ENCODE results near the gene DEPP1.

DEPP1 gene

DNA sequence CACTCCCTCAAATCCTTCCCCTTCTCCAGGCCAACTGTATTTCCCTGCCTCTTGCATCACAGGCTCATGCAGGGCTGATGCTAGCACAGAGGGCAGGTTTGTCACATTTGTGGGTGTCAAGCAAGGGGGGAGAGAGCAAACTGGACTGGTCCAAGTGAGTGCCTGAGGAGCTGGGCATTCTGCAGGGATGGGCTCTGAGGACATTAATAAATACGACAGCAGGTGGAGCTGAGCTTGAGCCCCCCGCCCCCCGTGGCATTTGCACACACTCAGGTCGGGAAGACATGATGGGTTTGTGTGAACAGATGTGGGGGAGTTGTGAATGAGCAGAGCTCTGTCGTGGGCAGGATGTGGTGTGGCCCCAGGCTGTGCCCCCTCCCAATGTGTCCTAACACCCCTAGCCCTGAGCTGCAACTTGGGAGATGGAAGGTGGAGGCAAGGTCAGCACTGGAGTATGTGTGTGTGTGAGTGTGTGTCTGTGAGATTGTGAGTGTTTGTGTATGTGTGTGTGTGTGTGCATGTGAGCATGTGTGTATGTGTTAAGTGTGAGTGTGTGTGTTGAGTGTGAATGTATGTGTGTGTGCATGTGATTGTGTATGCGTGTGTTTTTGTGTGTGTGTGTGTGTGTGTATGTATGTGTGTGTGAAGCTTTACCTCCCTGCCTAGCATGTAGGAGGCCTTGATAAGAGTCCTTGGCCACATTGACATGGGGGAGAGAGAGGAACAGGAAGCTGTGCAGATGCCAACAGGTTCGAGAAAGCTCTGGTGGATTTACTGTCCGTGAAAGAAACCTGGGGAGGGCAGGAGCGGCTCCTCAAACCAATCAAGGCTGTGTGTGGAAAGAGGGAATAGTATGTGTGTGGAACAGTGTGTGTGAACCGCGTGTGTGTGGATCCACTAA lies 9.9 kb downstream of the DEPP1 start:
- no peak overlapping the region for H3K4me3 ChIP-seq (ENCODE audit: low read length)
- peaks cover 6% of the 10 kb centered on the region for H3K36me3 ChIP-seq (ENCODE audit: insufficient read depth, low read length)
- peak overlapping the region; percentile 65 for H3K4me2 ChIP-seq (ENCODE audit: low read length)
- H3K9ac ChIP-seq (ENCODE audit: low read depth, low read length) = no peak overlapping the region
- H3K4me1 ChIP-seq (ENCODE audit: control insufficient read depth, insufficient read depth, low read length) = peaks cover 41% of the 10 kb centered on the region
- H3K27me3 ChIP-seq (ENCODE audit: control insufficient read depth, insufficient read depth, low read length) = no peaks in the 10 kb centered on the region
- no peaks in the 10 kb centered on the region for H3K9me3 ChIP-seq (replicated peaks; ENCODE audit: low read length)

DNA sequence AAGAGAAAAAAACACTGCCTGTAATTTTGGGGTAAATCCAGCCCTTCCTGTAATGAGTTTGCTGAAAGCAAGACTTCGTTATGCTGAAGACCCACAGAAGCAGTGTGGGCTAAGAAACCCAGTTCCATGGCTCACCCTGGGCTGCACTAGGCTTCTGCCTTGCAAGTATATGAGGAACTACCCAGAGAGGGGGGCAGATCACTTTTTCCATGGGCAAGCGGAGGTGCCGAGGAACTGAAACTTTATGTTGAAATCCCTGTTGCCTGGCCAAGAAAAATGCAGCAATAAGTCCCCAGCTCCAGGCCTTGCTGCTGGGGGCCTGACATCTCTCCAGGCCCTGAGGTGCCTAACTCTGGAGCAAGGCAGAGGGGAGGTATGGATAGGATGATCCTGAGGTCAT lies 10.5 kb downstream of the DEPP1 start:
- Histone ChIP-seq H3K9me3 (replicated peaks; ENCODE audit: low read length) (no peaks in the 10 kb centered on the region), H3K9ac (ENCODE audit: low read depth, low read length) (peak overlapping the region; percentile 34), H3K27me3 (ENCODE audit: control insufficient read depth, insufficient read depth, low read length) (no peaks in the 10 kb centered on the region), H3K36me3 (ENCODE audit: insufficient read depth, low read length) (peaks cover 6% of the 10 kb centered on the region), H3K4me2 (ENCODE audit: low read length) (peak overlapping the region; percentile 65), H3K4me3 (ENCODE audit: low read length) (no peak overlapping the region), H3K4me1 (ENCODE audit: control insufficient read depth, insufficient read depth, low read length) (peaks cover 48% of the 10 kb centered on the region)

DNA sequence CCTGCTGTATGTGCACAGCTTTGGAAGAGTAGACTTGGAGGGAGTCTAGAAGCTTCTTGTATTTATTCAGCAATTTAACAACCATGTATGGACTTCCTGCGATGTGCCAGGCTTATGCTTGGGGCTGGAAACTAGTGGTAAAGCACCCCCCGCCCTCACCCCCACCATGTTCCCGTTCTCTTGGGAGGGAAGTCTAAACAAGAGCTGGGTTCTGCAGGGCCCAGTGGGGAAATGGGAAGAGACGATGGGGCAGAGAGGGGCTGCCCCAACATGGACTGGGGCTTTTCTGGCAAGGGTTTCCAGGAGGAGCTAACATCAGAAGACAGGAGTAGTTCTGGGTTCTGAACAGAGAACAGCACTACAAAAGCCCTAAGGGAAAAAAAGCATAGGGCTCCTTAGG lies 11.0 kb downstream of the DEPP1 start:
- Histone ChIP-seq H3K9me3 (replicated peaks; ENCODE audit: low read length) (no peaks in the 10 kb centered on the region), H3K4me1 (ENCODE audit: control insufficient read depth, insufficient read depth, low read length) (peaks cover 52% of the 10 kb centered on the region), H3K4me3 (ENCODE audit: low read length) (no peak overlapping the region), H3K9ac (ENCODE audit: low read depth, low read length) (peak overlapping the region; percentile 34), H3K36me3 (ENCODE audit: insufficient read depth, low read length) (peaks cover 6% of the 10 kb centered on the region), H3K4me2 (ENCODE audit: low read length) (peak overlapping the region; percentile 65), H3K27me3 (ENCODE audit: control insufficient read depth, insufficient read depth, low read length) (no peaks in the 10 kb centered on the region)

DNA sequence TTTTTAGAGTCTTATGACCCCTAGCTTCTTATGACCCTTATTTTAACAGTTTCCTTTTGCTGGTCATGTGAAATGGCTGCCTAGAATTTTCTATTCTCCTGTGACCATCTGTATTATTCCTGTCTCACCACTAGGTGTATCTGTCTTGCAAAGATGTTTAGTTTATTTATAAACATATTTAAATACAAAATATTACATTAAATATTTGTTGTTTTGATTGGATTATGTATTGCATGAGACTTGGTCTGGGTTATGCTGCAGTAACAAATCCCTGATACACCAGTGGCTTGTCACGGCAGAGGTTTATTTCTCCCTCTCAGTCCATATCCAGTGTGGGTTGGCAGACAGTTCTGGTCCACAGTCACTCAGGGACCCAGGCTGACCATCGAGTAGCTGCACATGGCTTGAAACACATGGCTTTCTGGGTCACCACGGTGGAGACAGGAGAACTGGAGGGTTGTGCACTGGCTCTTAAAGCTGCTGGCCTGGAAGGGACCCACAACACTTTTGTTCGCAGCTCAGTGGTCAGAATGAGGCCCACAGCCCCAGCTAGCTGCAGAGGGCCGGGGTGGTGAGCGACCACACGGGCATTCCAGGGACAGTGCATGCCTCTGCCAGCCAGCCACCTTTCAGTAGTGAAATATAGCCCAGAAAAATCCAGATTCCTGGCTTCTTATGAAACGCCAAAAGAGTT lies 11.6 kb downstream of the DEPP1 start:
- H3K4me3 ChIP-seq (ENCODE audit: low read length) = no peak overlapping the region
- no peaks in the 10 kb centered on the region for H3K27me3 ChIP-seq (ENCODE audit: control insufficient read depth, insufficient read depth, low read length)
- H3K4me1 ChIP-seq (ENCODE audit: control insufficient read depth, insufficient read depth, low read length) = peaks cover 52% of the 10 kb centered on the region
- H3K36me3 ChIP-seq (ENCODE audit: insufficient read depth, low read length) = peaks cover 6% of the 10 kb centered on the region
- no peaks in the 10 kb centered on the region for H3K9me3 ChIP-seq (replicated peaks; ENCODE audit: low read length)
- no peak overlapping the region for H3K9ac ChIP-seq (ENCODE audit: low read depth, low read length)
- H3K4me2 ChIP-seq (ENCODE audit: low read length) = no peak overlapping the region

DNA sequence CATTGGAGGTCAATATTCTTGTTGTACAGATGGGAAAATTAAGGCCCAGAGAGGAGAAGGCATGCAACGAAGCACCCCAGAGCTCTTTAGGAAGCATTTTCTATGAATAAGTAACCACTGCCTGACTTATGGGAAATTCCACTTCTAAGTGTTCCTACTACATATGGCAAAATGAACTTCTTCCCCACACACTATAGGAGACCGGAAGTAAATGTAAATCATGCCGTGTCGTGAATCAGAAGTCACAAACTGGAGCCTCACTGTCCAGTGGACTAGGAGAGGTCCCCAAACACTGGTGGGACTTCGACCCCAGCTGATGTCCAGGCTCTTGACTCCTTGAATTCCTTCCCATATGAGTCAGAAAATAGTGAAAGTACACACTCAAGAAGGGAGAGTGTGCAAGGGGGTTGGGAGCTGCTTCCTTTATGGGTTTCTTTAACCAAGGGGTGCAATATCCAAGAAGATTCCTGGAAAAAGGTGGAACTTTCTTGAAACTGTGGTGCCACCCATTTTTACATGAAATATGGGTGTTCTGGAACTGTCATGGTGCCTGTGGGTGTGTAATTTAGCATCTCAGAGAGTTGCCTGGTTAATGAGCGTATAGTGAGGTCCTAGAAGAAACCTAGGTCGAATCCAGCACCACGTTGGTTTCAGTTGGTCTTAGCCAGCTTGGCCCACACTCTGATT lies 12.3 kb downstream of the DEPP1 start:
- Histone ChIP-seq H3K9me3 (replicated peaks; ENCODE audit: low read length) (no peaks in the 10 kb centered on the region), H3K4me3 (ENCODE audit: low read length) (peak overlapping the region; percentile 22)

DNA sequence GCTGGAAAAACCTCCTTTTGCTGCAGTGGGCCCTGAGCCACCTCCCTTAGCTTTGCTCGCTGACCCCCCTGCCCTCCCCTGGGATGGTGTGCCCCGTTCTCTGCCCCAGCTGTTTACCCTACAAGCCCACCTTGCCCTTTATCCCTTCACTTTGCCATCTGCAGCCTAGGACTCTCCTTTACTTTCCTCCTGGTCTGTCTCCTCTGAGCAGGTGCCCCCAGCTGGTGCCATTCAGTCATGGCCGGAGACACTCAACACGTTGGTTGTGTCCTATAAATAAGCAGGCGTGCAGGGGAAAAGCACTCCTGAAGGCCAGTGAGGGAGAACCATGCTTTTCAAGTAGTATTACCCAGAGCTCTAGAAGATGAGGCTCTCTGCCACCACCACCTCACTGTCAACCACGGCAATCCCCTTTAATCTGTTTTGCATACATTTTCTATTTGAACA lies 12.9 kb downstream of the DEPP1 start:
- Histone ChIP-seq H3K36me3 (ENCODE audit: insufficient read depth, low read length) (no peaks in the 10 kb centered on the region), H3K4me2 (ENCODE audit: low read length) (no peak overlapping the region), H3K4me1 (ENCODE audit: control insufficient read depth, insufficient read depth, low read length) (peaks cover 58% of the 10 kb centered on the region)

More for the DNA sequence above, 12.3 kb downstream of the DEPP1 start:
- peak overlapping the region; percentile 44 for H3K4me2 ChIP-seq (ENCODE audit: low read length)
- no peak overlapping the region for H3K9ac ChIP-seq (ENCODE audit: low read depth, low read length)
- peaks cover 52% of the 10 kb centered on the region for H3K4me1 ChIP-seq (ENCODE audit: control insufficient read depth, insufficient read depth, low read length)
- H3K27me3 ChIP-seq (ENCODE audit: control insufficient read depth, insufficient read depth, low read length) = no peaks in the 10 kb centered on the region
- H3K36me3 ChIP-seq (ENCODE audit: insufficient read depth, low read length) = no peaks in the 10 kb centered on the region

DNA sequence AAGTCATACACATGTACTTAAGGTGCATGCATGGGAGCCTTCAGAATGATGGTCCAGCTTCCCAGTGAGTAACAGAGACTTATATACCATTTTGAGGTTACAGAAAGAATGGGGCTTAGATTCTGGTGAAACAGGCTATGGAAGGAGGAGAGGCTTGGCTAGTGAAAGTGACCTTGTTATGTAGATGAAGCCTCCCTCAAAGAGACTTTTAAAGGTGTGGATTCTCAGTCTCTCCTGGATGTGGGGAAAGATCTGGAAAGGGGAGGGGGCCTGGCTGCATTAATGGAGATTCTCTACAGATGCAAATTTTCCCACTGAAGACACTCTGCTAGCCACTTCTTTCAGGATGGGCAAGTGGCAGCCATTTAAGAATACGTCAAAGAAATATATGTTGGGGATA lies 13.5 kb downstream of the DEPP1 start:
- peaks cover 63% of the 10 kb centered on the region for H3K4me1 ChIP-seq (ENCODE audit: control insufficient read depth, insufficient read depth, low read length)

More for the DNA sequence above, 12.9 kb downstream of the DEPP1 start:
- Histone ChIP-seq H3K27me3 (ENCODE audit: control insufficient read depth, insufficient read depth, low read length) (no peaks in the 10 kb centered on the region), H3K9me3 (replicated peaks; ENCODE audit: low read length) (no peaks in the 10 kb centered on the region), H3K4me3 (ENCODE audit: low read length) (no peak overlapping the region), H3K9ac (ENCODE audit: low read depth, low read length) (no peak overlapping the region)

DNA sequence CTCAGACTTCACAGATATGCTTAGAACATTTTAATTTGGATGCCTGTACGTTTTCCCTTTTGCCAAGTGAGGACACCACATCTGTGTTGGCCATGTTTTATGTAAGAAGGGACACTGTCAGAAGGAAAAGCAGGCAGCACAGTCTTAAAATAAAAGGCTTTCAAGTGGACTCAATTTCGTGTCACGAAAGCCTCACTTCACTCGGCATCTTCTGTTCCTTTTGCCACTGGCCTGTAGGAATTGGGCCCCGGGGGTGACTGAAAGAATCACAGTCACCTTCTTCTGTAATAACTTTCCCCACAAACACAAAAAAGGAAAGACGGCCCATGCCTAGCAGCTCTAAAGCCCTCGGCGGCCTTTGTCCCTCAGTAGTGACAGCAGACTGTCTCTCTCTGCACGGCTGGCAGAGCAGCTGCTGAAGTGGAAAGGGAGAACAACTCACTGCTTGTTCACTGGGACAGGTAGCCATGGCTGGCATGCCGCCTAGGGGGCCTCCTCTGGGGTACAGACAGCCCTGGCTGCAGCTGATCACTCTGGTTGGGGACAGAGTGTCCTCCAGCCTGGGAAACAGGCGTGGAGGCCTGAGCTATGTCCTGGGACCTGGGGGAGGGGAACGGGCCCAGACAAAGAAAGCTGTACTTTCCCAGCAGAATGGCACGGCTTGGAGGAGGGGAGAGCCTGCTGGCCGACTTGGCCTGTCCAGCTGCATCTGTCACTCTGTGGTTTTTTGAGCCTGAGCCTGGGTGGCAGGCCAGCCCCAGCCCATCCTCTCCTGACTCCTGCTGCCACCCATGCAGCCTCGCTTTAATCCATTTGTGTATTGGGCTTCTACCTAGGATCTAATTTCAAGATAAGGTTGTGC lies 14.6 kb downstream of the DEPP1 start:
- H3K9me3 ChIP-seq (replicated peaks; ENCODE audit: low read length) = no peaks in the 10 kb centered on the region
- H3K4me1 ChIP-seq (ENCODE audit: control insufficient read depth, insufficient read depth, low read length) = peaks cover 68% of the 10 kb centered on the region
- no peaks in the 10 kb centered on the region for H3K36me3 ChIP-seq (ENCODE audit: insufficient read depth, low read length)
- H3K27me3 ChIP-seq (ENCODE audit: control insufficient read depth, insufficient read depth, low read length) = no peaks in the 10 kb centered on the region
- no peak overlapping the region for H3K4me3 ChIP-seq (ENCODE audit: low read length)
- peak overlapping the region; percentile 38 for H3K4me2 ChIP-seq (ENCODE audit: low read length)
- H3K9ac ChIP-seq (ENCODE audit: low read depth, low read length) = peak overlapping the region; percentile 17

More for the DNA sequence above, 13.5 kb downstream of the DEPP1 start:
- H3K9ac ChIP-seq (ENCODE audit: low read depth, low read length) = no peak overlapping the region
- no peaks in the 10 kb centered on the region for H3K9me3 ChIP-seq (replicated peaks; ENCODE audit: low read length)
- no peaks in the 10 kb centered on the region for H3K36me3 ChIP-seq (ENCODE audit: insufficient read depth, low read length)
- H3K4me2 ChIP-seq (ENCODE audit: low read length) = no peak overlapping the region
- H3K27me3 ChIP-seq (ENCODE audit: control insufficient read depth, insufficient read depth, low read length) = no peaks in the 10 kb centered on the region
- no peak overlapping the region for H3K4me3 ChIP-seq (ENCODE audit: low read length)

DNA sequence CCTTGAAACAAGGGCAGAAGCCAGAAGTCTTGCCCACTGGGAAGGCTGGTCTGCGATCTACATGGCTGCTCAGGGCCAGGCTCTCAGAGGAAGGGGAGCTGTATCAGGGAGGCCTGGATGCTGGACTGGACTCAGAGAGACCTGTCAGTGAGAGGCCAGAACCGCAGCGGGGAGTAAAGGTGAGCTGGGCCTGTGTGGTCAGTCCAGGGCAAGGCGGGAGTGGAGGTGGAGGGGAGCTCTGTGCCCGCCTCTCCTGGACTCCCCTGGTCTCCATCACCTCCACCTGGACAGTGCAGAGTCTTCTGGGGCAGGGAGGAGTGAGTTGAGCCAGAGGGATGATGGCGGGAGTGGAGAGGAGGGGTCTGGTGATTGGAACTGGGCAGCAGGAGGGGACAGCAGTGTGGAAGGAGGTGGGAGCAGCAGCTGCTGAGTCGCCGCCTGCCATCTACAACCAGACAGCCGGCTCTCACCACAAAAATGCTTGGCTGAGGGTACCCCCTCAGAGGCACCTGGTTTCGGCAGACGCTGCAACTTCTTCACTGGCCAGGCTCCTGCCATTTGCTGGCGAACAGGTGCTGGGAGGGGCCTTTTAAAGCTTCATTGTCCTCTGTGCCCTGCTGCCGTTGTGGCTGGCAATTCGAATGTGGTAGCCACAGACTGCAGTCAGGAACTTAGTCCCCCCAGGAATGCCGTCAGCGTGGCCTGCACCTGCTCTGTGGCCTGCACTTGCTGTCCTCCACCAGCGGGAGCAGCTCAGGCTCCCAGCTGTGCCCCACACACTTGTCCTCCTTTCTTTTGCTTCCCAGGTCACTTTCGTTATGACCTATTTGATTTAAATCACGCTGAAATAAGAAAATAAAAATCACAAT lies 15.5 kb downstream of the DEPP1 start:
- no peaks in the 10 kb centered on the region for H3K36me3 ChIP-seq (ENCODE audit: insufficient read depth, low read length)
- no peaks in the 10 kb centered on the region for H3K27me3 ChIP-seq (ENCODE audit: control insufficient read depth, insufficient read depth, low read length)
- H3K9ac ChIP-seq (ENCODE audit: low read depth, low read length) = peak overlapping the region; percentile 17
- no peaks in the 10 kb centered on the region for H3K9me3 ChIP-seq (replicated peaks; ENCODE audit: low read length)
- peaks cover 68% of the 10 kb centered on the region for H3K4me1 ChIP-seq (ENCODE audit: control insufficient read depth, insufficient read depth, low read length)
- no peak overlapping the region for H3K4me3 ChIP-seq (ENCODE audit: low read length)
- H3K4me2 ChIP-seq (ENCODE audit: low read length) = peak overlapping the region; percentile 38

All from skeletal muscle satellite cell (primary cell).